ENCODE results near the gene DDX4.

DNA sequence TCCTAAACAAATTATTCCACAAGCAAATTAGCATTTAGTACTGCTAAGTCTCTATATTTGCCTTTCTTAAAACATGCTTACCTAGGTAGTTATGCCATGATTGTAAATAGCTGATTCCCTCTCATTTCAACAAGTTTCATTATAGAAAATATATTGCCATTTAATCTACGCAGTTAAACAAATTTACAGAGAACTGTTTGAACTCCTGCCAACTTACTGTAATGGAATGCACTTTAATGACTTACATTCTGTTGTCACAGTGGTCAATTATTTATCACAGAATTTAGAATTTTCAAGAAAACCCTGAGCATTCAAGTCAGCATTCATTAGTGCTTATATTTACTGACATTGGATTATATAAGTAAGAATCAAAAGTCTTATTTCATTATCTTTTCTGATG is 45.4 kb upstream of the DDX4 start:
- no peak for TF ChIP-seq POLR2A (IDR thresholded peaks at IDR 0.05)
- TF ChIP-seq, protein P1, sequence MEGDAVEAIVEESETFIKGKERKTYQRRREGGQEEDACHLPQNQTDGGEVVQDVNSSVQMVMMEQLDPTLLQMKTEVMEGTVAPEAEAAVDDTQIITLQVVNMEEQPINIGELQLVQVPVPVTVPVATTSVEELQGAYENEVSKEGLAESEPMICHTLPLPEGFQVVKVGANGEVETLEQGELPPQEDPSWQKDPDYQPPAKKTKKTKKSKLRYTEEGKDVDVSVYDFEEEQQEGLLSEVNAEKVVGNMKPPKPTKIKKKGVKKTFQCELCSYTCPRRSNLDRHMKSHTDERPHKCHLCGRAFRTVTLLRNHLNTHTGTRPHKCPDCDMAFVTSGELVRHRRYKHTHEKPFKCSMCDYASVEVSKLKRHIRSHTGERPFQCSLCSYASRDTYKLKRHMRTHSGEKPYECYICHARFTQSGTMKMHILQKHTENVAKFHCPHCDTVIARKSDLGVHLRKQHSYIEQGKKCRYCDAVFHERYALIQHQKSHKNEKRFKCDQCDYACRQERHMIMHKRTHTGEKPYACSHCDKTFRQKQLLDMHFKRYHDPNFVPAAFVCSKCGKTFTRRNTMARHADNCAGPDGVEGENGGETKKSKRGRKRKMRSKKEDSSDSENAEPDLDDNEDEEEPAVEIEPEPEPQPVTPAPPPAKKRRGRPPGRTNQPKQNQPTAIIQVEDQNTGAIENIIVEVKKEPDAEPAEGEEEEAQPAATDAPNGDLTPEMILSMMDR (IDR thresholded peaks at IDR 0.05) = no peak

Data from body of pancreas (tissue), 4 donors.